ENCODE results near the gene IL1RAPL1.

Gene IL1RAPL1

GRCh38 chrX:29531336-29531735 is 944.1 kb downstream of the IL1RAPL1 start:
- TF ChIP-seq ISL1 (CRISPR knock-in tag; IDR thresholded peaks at IDR 0.05), result no peak
- no peak for TF ChIP-seq TCF4 (CRISPR knock-in tag; IDR thresholded peaks at IDR 0.05; ENCODE audit: borderline replicate concordance)
- TF ChIP-seq ZC3H10 (CRISPR knock-in tag; IDR thresholded peaks at IDR 0.05), result no peak
- no peak for TF ChIP-seq CSRNP3 (CRISPR knock-in tag; IDR thresholded peaks at IDR 0.05)
- ATAC-seq, result no peak

GRCh38 chrX:29535212-29536162 is 948.2 kb downstream of the IL1RAPL1 start:
- peak; percentile 43; the same call in 2 of the 3 replicates for ATAC-seq
- TF ChIP-seq ARNTL (CRISPR knock-in tag; IDR thresholded peaks at IDR 0.05; ENCODE audit: borderline replicate concordance, low read depth) (no peak), ESRRG (CRISPR knock-in tag; IDR thresholded peaks at IDR 0.05) (no peak), TOX (CRISPR knock-in tag; IDR thresholded peaks at IDR 0.05; ENCODE audit: borderline replicate concordance) (no peak), SNAI2 (CRISPR knock-in tag; IDR thresholded peaks at IDR 0.05) (no peak), ZNF8 (CRISPR knock-in tag; IDR thresholded peaks at IDR 0.05) (no peak), ZFP30 (CRISPR knock-in tag; IDR thresholded peaks at IDR 0.05) (no peak), ISL1 (CRISPR knock-in tag; IDR thresholded peaks at IDR 0.05) (no peak), ZC3H10 (CRISPR knock-in tag; IDR thresholded peaks at IDR 0.05) (no peak), RARB (CRISPR knock-in tag; IDR thresholded peaks at IDR 0.05) (no peak), CSDC2 (CRISPR knock-in tag; IDR thresholded peaks at IDR 0.05) (no peak)

GRCh38 chrX:29541038-29541437 is 953.8 kb downstream of the IL1RAPL1 start:
- TF ChIP-seq ZNF70 (CRISPR knock-in tag; IDR thresholded peaks at IDR 0.05) (no peak), GLIS3 (CRISPR knock-in tag; IDR thresholded peaks at IDR 0.05) (no peak), ZNF8 (CRISPR knock-in tag; IDR thresholded peaks at IDR 0.05) (no peak), ARNTL (CRISPR knock-in tag; IDR thresholded peaks at IDR 0.05; ENCODE audit: borderline replicate concordance, low read depth) (no peak), SNAI2 (CRISPR knock-in tag; IDR thresholded peaks at IDR 0.05) (no peak), ZFP3 (CRISPR knock-in tag; IDR thresholded peaks at IDR 0.05) (no peak), ZNF565 (CRISPR knock-in tag; conservative IDR thresholded peaks at IDR 0.05; ENCODE audit: low read depth) (no peak), PPARA (CRISPR knock-in tag; IDR thresholded peaks at IDR 0.05; ENCODE audit: borderline replicate concordance) (no peak), ESRRG (CRISPR knock-in tag; IDR thresholded peaks at IDR 0.05) (no peak), ZC3H10 (CRISPR knock-in tag; IDR thresholded peaks at IDR 0.05) (no peak)
- ATAC-seq, result no peak

GRCh38 chrX:29542152-29542551 is 954.9 kb downstream of the IL1RAPL1 start:
- peak; percentile 43 for ATAC-seq
- TF ChIP-seq ESRRG (CRISPR knock-in tag; IDR thresholded peaks at IDR 0.05) (no peak), SNAI2 (CRISPR knock-in tag; IDR thresholded peaks at IDR 0.05) (no peak), ZFP30 (CRISPR knock-in tag; IDR thresholded peaks at IDR 0.05) (no peak), CSRNP3 (CRISPR knock-in tag; IDR thresholded peaks at IDR 0.05) (no peak), ZNF8 (CRISPR knock-in tag; IDR thresholded peaks at IDR 0.05) (no peak), BACH2 (CRISPR knock-in tag; IDR thresholded peaks at IDR 0.05; ENCODE audit: borderline replicate concordance) (no peak), OSR1 (CRISPR knock-in tag; IDR thresholded peaks at IDR 0.05) (no peak), PATZ1 (CRISPR knock-in tag; IDR thresholded peaks at IDR 0.05; ENCODE audit: borderline replicate concordance) (no peak), ZC3H10 (CRISPR knock-in tag; IDR thresholded peaks at IDR 0.05) (no peak), CREB5 (CRISPR knock-in tag; IDR thresholded peaks at IDR 0.05; ENCODE audit: low read depth) (no peak), PPARA (CRISPR knock-in tag; IDR thresholded peaks at IDR 0.05; ENCODE audit: borderline replicate concordance) (no peak), ARNTL (CRISPR knock-in tag; IDR thresholded peaks at IDR 0.05; ENCODE audit: borderline replicate concordance, low read depth) (no peak), TOX (CRISPR knock-in tag; IDR thresholded peaks at IDR 0.05; ENCODE audit: borderline replicate concordance) (no peak), ZNF70 (CRISPR knock-in tag; IDR thresholded peaks at IDR 0.05) (no peak), GLIS3 (CRISPR knock-in tag; IDR thresholded peaks at IDR 0.05) (no peak), POU6F1 (CRISPR knock-in tag; IDR thresholded peaks at IDR 0.05; ENCODE audit: borderline replicate concordance, low read depth) (no peak), RARB (CRISPR knock-in tag; IDR thresholded peaks at IDR 0.05) (no peak), CSDC2 (CRISPR knock-in tag; IDR thresholded peaks at IDR 0.05) (no peak), ISL1 (CRISPR knock-in tag; IDR thresholded peaks at IDR 0.05) (no peak)

All from SK-N-SH treated with all-trans-retinoic acid at 6 μM for 48 hours (cell line).